ENCODE data around the gene CAPN1. TPM values are rescaled to one million over a fixed set of nuclear protein-coding genes. Genes with fewer than 3 reads are reported as not detected.
"Not testable (repeated sequence)": the region's sequence is repeated elsewhere in the genome, so short reads cannot be mapped to it uniquely, and the experiment has no call there.

CAPN1 gene
- total RNA-seq, 1 donor from 2014 or later: 225 TPM

DNA sequence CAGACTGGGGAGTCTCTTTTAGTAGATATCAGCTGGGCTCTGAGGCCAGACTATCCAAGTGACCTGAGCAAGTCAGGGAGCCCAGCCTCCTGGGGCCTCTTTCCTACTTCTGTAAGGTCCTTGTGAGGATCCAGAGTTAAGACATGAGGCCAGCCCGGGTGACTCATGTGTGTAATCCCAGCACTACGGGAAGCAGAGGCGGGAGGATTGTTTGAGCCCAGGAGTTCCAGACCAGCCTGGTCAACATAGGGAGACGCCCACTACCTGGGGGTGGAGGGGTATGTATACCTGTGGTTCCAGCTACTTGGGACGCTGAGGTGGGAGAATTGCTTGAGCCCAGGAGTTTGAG is 43.2 kb downstream of the CAPN1 start:
- H3K4me1 Mint-ChIP-seq (ENCODE audit: unreplicated experiment): peaks cover 1% of the 10 kb centered on the region
- TF ChIP-seq, protein P1, sequence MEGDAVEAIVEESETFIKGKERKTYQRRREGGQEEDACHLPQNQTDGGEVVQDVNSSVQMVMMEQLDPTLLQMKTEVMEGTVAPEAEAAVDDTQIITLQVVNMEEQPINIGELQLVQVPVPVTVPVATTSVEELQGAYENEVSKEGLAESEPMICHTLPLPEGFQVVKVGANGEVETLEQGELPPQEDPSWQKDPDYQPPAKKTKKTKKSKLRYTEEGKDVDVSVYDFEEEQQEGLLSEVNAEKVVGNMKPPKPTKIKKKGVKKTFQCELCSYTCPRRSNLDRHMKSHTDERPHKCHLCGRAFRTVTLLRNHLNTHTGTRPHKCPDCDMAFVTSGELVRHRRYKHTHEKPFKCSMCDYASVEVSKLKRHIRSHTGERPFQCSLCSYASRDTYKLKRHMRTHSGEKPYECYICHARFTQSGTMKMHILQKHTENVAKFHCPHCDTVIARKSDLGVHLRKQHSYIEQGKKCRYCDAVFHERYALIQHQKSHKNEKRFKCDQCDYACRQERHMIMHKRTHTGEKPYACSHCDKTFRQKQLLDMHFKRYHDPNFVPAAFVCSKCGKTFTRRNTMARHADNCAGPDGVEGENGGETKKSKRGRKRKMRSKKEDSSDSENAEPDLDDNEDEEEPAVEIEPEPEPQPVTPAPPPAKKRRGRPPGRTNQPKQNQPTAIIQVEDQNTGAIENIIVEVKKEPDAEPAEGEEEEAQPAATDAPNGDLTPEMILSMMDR (conservative IDR thresholded peaks at IDR 0.05): no peak
- DNase-seq (ENCODE audit: extremely low spot score, unreplicated experiment): no peak
- H3K27me3 Mint-ChIP-seq: peaks cover 7% of the 10 kb centered on the region
- H3K9me3 Mint-ChIP-seq: no peaks in the 10 kb centered on the region
- H3K36me3 Mint-ChIP-seq: peaks cover 4% of the 10 kb centered on the region
- peak overlapping the region; percentile 80 for H3K4me3 Mint-ChIP-seq
- H3K27ac Mint-ChIP-seq: no peak overlapping the region

DNA sequence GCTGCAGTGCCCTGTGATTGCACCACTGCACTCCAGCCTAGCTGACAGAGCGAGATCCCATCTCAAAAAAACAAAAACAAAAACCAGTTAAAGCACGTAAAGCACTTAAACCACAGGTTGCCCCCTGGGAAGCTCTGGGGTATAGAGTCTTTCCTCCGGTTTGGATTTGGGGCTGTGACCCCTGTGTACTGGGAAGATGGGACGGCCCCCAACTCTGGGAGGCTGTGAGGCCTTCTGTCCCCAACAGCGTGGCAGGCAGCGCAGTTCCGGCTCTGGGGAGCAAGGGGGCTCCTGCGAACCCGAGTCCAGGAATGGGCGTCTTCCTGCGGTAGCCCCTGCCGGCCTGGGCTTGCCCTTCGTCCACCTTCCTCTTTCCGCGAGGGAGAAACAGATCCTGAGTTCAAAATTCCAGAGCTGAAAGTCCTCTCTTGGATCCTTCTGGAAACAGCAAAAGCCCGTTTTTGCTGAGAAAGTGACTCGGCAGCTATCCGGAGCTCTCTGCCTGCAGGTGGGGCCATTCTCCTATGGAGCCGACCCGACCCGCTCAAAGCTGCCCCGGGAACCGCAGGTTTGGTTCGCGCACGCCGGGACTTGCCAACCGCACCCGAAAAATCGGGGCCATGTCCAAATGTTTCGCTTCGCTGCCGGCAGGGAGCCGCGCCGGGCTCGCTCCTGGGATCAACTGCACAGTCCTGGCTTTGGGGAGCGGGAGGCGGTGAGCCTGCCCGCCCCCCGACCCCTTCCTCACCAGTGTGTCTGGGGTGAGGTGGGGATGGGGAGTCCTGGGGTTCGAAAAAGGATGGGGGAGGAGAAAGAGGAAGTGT is 43.8 kb downstream of the CAPN1 start:
- H3K9me3 Mint-ChIP-seq: no peaks in the 10 kb centered on the region
- H3K36me3 Mint-ChIP-seq: peaks cover 4% of the 10 kb centered on the region
- no peaks in the 10 kb centered on the region for H3K4me1 Mint-ChIP-seq (ENCODE audit: unreplicated experiment)
- no peak for DNase-seq (ENCODE audit: extremely low spot score, unreplicated experiment)
- peak overlapping the region; percentile 80 for H3K4me3 Mint-ChIP-seq
- peaks cover 7% of the 10 kb centered on the region for H3K27me3 Mint-ChIP-seq
- peak overlapping the region; percentile 9 for H3K27ac Mint-ChIP-seq
- TF ChIP-seq, protein P1 (conservative IDR thresholded peaks at IDR 0.05): peak; percentile 61

DNA sequence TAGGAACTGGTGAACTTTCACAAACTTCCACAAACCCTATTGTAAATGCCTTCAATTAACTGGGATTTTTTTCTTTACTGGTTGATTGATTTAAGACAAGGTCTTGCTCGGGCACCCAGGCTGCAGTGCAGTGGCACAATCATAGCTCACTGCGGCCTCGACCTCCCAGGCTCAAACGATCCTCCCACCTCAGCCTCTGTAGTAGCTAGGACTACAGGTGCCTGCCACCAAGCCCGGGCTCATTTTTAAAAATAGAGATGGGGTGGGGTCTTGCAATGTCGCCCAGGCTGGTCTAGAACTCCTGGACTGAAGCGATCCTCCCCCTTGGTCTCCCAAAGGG is 44.3 kb downstream of the CAPN1 start:
- Mint-ChIP-seq H3K27me3 (peaks cover 7% of the 10 kb centered on the region), H3K36me3 (peaks cover 4% of the 10 kb centered on the region), H3K27ac (peak overlapping the region; percentile 9), H3K9me3 (no peaks in the 10 kb centered on the region), H3K4me3 (peak overlapping the region; percentile 80), H3K4me1 (ENCODE audit: unreplicated experiment) (no peaks in the 10 kb centered on the region)
- DNase-seq (ENCODE audit: extremely low spot score, unreplicated experiment): no peak
- TF ChIP-seq, protein P1 (conservative IDR thresholded peaks at IDR 0.05): no peak

DNA sequence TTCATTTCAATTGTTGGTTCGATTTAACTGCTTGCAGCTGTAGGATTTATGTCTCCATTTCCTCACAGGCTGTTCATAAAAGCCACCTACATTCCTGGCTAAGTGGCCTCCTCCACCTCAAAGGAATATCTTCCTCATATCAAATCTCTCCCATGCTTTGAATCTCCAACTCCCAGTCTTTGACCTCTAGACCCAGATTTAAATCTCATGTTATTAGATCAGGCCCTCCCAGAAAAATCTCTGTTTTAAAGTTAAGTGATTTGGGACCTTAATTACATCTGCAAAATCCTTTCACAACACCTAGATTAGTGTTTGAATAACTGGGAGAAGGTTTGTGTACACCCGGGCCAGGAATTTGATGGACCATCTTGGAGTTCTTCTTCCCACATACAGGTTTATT is 46.2 kb downstream of the CAPN1 start:
- no peak overlapping the region for H3K27ac Mint-ChIP-seq
- DNase-seq (ENCODE audit: extremely low spot score, unreplicated experiment): no peak
- no peaks in the 10 kb centered on the region for H3K9me3 Mint-ChIP-seq
- TF ChIP-seq, protein P1 (conservative IDR thresholded peaks at IDR 0.05): no peak
- peaks cover 4% of the 10 kb centered on the region for H3K36me3 Mint-ChIP-seq
- no peak overlapping the region for H3K4me3 Mint-ChIP-seq
- peaks cover 7% of the 10 kb centered on the region for H3K27me3 Mint-ChIP-seq
- H3K4me1 Mint-ChIP-seq (ENCODE audit: unreplicated experiment): no peaks in the 10 kb centered on the region

DNA sequence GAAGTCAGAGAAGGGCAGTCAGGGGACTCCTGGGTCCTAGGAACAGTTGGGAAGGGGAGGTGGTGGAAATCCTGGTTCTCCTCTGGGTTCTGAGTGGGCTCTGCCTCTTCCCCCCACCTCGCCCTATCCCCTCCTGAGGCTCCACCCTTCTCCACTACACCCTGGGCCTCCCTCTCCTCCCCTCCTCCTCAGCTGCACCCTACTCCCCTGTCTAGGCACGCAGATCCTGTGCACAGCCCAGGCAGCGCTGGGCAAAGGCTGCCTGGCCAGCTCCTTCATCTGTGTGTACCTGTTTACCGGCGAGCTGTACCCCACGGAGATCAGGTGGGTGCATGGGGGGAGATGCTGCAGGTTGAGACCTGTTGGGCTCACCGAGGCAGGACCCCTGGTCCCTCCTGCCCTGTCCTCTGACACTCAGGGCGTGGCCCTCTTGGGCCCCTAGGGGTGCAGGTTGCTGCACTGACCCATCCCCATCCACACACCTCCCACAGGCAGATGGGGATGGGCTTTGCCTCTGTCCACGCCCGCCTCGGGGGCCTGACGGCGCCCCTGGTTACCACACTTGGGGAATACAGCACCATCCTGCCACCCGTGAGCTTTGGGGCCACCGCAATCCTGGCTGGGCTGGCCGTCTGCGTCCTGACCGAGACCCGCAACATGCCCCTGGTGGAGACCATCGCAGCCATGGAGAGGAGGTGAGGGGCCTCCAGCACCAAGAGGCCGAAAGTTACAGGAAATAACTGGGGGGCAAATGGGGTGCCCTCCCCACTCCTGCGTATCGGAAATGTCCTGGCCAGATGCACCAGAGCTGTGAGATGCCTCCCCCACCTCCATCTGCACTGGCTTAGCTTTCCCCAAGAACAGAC is 54.7 kb downstream of the CAPN1 start:
- no peak for DNase-seq (ENCODE audit: extremely low spot score, unreplicated experiment)
- no peak overlapping the region for H3K27ac Mint-ChIP-seq
- no peaks in the 10 kb centered on the region for H3K4me1 Mint-ChIP-seq (ENCODE audit: unreplicated experiment)
- no peaks in the 10 kb centered on the region for H3K9me3 Mint-ChIP-seq
- H3K4me3 Mint-ChIP-seq: no peak overlapping the region
- TF ChIP-seq, protein P1 (conservative IDR thresholded peaks at IDR 0.05): no peak
- no peaks in the 10 kb centered on the region for H3K36me3 Mint-ChIP-seq
- H3K27me3 Mint-ChIP-seq: no peaks in the 10 kb centered on the region

DNA sequence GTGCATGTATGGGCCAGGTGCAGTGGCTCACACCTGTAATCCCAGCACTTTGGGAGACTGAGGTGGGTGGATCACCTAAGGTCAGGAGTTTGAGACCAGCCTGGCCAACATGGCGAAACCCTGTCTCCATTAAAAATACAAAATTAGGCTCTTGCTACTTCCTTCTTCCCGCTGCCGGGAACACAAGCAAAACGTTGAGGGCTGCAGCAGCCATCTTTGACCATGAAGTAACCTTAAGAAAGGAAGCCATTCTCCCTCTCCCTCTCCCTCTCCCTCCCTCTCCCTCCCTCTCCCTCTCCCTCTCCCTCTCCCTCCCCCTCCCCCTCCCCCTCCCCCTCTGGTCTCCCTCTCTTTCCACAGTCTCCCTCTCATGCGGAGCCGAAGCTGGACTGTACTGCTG is 56.6 kb downstream of the CAPN1 start:
- DNase-seq (ENCODE audit: extremely low spot score, unreplicated experiment); H3K4me3 Mint-ChIP-seq; H3K36me3 Mint-ChIP-seq; H3K9me3 Mint-ChIP-seq; H3K27ac Mint-ChIP-seq; H3K4me1 Mint-ChIP-seq (ENCODE audit: unreplicated experiment); H3K27me3 Mint-ChIP-seq: not testable (repeated sequence)
